OCI-LY3 (cell line): ENCODE measurements around the gene LRRC8D.

Experiments
- H2AFZ ChIP-seq: fragments of 200-600, 300-600 bp; shearing (Covaris generic); 2 replicates; pipeline ENCODE4 v1.6.0; 2014; ENCODE audit warnings: antibody characterized with exemption, low read depth, low read length
- H3K27ac ChIP-seq: fragments of 200-600, 300-600 bp; sonication (generic); 2 replicates; pipeline ENCODE4 v1.5.1; 2014; ENCODE audit warnings: mild to moderate bottlenecking, low read length, moderate library complexity, mixed read lengths
- H3K27me3 ChIP-seq: fragments of 200-600, 300-600 bp; sonication (generic); 2 replicates; pipeline ENCODE4 v1.6.1; 2014; ENCODE audit warnings: low read depth, low read length, mixed read lengths
- H3K36me3 ChIP-seq: fragments of 200-600, 300-600 bp; sonication (generic); replicated peaks from 2 replicates; pipeline ENCODE3; 2014; ENCODE audit warnings: low read depth, low read length, mixed read lengths
- H3K4me1 ChIP-seq: fragments of 300-600, 200-600 bp; sonication (generic); 2 replicates; pipeline ENCODE4 v1.6.1; 2014; ENCODE audit warnings: low read length, mixed read lengths
- H3K4me2 ChIP-seq: fragments of 200-600, 300-600 bp; sonication (generic); 2 replicates; pipeline ENCODE4 v1.6.1; 2014; ENCODE audit warnings: low read length, mixed read lengths
- H3K4me3 ChIP-seq: fragments of 300-600, 200-600 bp; sonication (generic); 2 replicates; pipeline ENCODE4 v1.5.1; 2014; ENCODE audit warnings: antibody characterized with exemption, mild to moderate bottlenecking, low read length, moderate library complexity
- H3K79me2 ChIP-seq: fragments of 300-600, 200-600 bp; shearing (Covaris generic); 2 replicates; pipeline ENCODE4 v1.6.1; 2014; ENCODE audit warnings: mild to moderate bottlenecking, low read length, mixed read lengths
- H3K9ac ChIP-seq: fragments of 300-600, 200-600 bp; shearing (Covaris generic); 2 replicates; pipeline ENCODE4 v1.6.0; 2014; ENCODE audit warnings: mild to moderate bottlenecking, low read length, moderate library complexity
- H3K9me3 ChIP-seq: fragments of 200-600, 300-600 bp; shearing (Covaris generic); 2 replicates; pipeline ENCODE4 v1.6.1; 2014; ENCODE audit warnings: low read length, mixed read lengths; ENCODE audit not compliant: insufficient read depth
- H4K20me1 ChIP-seq: fragments of 200-600, 300-600 bp; sonication (generic); 2 replicates; pipeline ENCODE4 v1.6.1; 2016; ENCODE audit warnings: low read length, mixed read lengths; ENCODE audit not compliant: insufficient read depth
- CTCF ChIP-seq: fragments of 200-600, 300-600 bp; sonication (generic); IDR thresholded peaks from 2 replicates; pipeline ENCODE4 v1.5.1; 2014; ENCODE audit warnings: antibody characterized with exemption, low read length, low read depth
- EZH2phosphoT487 ChIP-seq: fragments of 200-600 bp; shearing (Covaris generic); IDR thresholded peaks from 2 replicates; pipeline ENCODE4 v1.6.1; 2018; ENCODE audit warnings: antibody characterized with exemption, mixed run types, low read depth

Gene LRRC8D

GRCh38 chr1:89873770-89874169 is 52.9 kb downstream of the LRRC8D start:
- H3K9ac ChIP-seq: no peak overlapping the region
- no peaks in the 10 kb centered on the region for H3K27me3 ChIP-seq
- no peak overlapping the region for H3K4me2 ChIP-seq
- H2AFZ ChIP-seq: no peak overlapping the region
- H4K20me1 ChIP-seq: no peaks in the 10 kb centered on the region
- no peaks in the 10 kb centered on the region for H3K79me2 ChIP-seq
- H3K4me3 ChIP-seq: no peak overlapping the region
- no peaks in the 10 kb centered on the region for H3K9me3 ChIP-seq
- no peaks in the 10 kb centered on the region for H3K4me1 ChIP-seq
- TF ChIP-seq CTCF (no peak), EZH2phosphoT487 (no peak)
- H3K27ac ChIP-seq: no peak overlapping the region
- no peaks in the 10 kb centered on the region for H3K36me3 ChIP-seq

DNA sequence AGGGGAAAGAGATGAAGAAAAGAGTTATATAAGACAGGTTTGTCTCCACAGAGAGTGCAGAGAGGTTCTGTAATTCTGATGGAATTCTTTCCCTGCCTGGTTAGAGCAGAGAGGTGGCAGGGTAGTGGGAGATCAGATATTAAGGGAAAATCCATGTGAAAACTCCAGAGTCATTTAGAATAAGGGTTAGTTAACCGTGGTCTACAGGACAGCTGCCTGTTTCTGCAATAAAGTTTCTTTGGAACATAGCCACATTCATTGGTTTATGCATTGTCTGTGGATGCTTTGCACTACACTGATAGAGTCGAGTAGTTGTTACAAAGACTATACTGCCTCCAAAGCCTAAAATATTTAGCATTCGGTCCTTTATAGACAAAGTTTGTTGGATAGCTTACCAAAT is 55.6 kb downstream of the LRRC8D start:
- Histone ChIP-seq H3K27me3 (no peaks in the 10 kb centered on the region), H3K9me3 (no peaks in the 10 kb centered on the region), H4K20me1 (peaks cover 4% of the 10 kb centered on the region; the same call in 1 of the 2 replicates), H3K4me2 (no peak overlapping the region), H2AFZ (no peak overlapping the region), H3K4me3 (no peak overlapping the region), H3K9ac (no peak overlapping the region), H3K27ac (no peak overlapping the region), H3K36me3 (no peaks in the 10 kb centered on the region), H3K79me2 (no peaks in the 10 kb centered on the region), H3K4me1 (peaks cover 7% of the 10 kb centered on the region)
- no peak for TF ChIP-seq CTCF
- TF ChIP-seq EZH2phosphoT487: no peak

DNA sequence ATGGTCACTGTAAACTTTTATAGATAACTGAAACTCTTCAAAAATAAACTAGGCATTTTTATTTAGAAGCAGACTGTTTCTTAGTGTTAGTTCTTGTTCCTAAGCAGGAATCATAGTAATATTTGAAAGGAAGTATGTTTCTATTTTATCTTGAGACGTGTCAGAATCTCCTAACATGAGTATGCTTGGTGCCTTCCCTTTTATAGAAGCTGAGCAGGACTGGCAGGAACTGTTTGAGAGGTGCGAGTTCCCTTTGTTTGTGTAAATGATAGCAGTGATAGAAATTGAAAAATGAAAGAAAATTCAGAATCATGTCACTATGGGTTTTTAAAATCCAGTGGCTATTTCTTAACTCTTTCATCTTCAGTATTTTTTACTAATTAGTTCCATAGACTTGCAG is 56.9 kb downstream of the LRRC8D start:
- H4K20me1 ChIP-seq: peaks cover 10% of the 10 kb centered on the region; the same call in 1 of the 2 replicates
- no peaks in the 10 kb centered on the region for H3K9me3 ChIP-seq
- H3K79me2 ChIP-seq: peaks cover 6% of the 10 kb centered on the region

GRCh38 chr1:89878256-89878655 is 57.4 kb downstream of the LRRC8D start:
- Histone ChIP-seq H3K79me2 (peaks cover 6% of the 10 kb centered on the region), H3K9ac (no peak overlapping the region), H3K9me3 (no peaks in the 10 kb centered on the region), H4K20me1 (peaks cover 10% of the 10 kb centered on the region; the same call in 1 of the 2 replicates), H3K27me3 (no peaks in the 10 kb centered on the region), H3K27ac (no peak overlapping the region), H3K4me1 (peaks cover 15% of the 10 kb centered on the region), H3K4me3 (no peak overlapping the region), H2AFZ (no peak overlapping the region), H3K4me2 (no peak overlapping the region), H3K36me3 (no peaks in the 10 kb centered on the region)
- no peak for TF ChIP-seq EZH2phosphoT487
- no peak for TF ChIP-seq CTCF

More for the DNA sequence above, 56.9 kb downstream of the LRRC8D start:
- Histone ChIP-seq H2AFZ (no peak overlapping the region), H3K4me3 (no peak overlapping the region), H3K27ac (no peak overlapping the region), H3K27me3 (no peaks in the 10 kb centered on the region), H3K4me2 (no peak overlapping the region), H3K9ac (no peak overlapping the region), H3K4me1 (peaks cover 15% of the 10 kb centered on the region), H3K36me3 (no peaks in the 10 kb centered on the region)
- TF ChIP-seq CTCF (no peak), EZH2phosphoT487 (no peak)
